ENCODE data around the gene DHFR. TPM values are rescaled to one million over a fixed set of nuclear protein-coding genes. Genes with fewer than 3 reads are reported as not detected.

The DHFR gene
- total and polyA plus RNA-seq, 12 donors: 4.1 to 19.6 (median 9.9) TPM

- intact Hi-C loops (cut with DNase I): no loop called here
- no peaks in the 10 kb centered on the region for H3K4me1 ChIP-seq
- DNase-seq: no peak
Observed at GRCh38 chr5:80615266-80615914, 39.4 kb downstream of the DHFR start.

DNA sequence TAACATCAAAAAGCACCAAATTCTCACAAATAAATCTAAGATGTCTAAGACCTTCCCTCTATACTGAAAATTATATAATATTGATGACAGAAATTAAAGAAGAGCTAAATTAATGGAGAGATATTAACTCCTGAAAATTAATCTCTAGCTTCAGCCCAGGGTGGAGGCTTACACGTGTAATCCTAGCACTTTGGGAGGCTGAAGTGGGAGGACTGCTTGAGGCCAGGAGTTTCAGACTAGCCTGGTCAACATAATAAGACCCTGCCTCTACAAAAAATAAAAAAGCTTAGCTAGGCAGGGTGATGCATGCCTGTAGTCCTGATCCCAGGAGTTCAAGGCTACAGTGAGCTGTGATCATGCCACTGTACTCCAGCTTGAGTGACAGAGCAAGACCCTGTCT lies 45.1 kb downstream of the DHFR start:
- DNase-seq: no peak
- H3K27ac ChIP-seq: no peak overlapping the region
- no peaks in the 10 kb centered on the region for H3K27me3 ChIP-seq
- no peaks in the 10 kb centered on the region for H3K4me1 ChIP-seq
- no peaks in the 10 kb centered on the region for H3K36me3 ChIP-seq
- no peak for TF ChIP-seq CTCF (IDR thresholded peaks at IDR 0.05)
- H3K4me3 ChIP-seq: no peak overlapping the region
- H3K9me3 ChIP-seq: peaks cover 0 to 21% (median 0%) of the 10 kb centered on the region in 11 donors
- intact Hi-C loops (cut with DNase I): no loop called here
- no peak for ATAC-seq
- 77 to 89% methylated on average over 1 of the region's 1 CpG for WGBS, 2 donors

More at GRCh38 chr5:80615266-80615914, 39.4 kb downstream of the DHFR start:
- Histone ChIP-seq H3K4me3 (no peak overlapping the region), H3K27ac (no peak overlapping the region), H3K36me3 (no peaks in the 10 kb centered on the region), H3K9me3 (peaks cover 0 to 4% (median 0%) of the 10 kb centered on the region in 11 donors), H3K27me3 (no peaks in the 10 kb centered on the region)
- ATAC-seq: no peak
- 80% methylated on average over 17 of the region's 17 CpGs for WGBS, 2 donors
- TF ChIP-seq CTCF (IDR thresholded peaks at IDR 0.05): no peak

DNA sequence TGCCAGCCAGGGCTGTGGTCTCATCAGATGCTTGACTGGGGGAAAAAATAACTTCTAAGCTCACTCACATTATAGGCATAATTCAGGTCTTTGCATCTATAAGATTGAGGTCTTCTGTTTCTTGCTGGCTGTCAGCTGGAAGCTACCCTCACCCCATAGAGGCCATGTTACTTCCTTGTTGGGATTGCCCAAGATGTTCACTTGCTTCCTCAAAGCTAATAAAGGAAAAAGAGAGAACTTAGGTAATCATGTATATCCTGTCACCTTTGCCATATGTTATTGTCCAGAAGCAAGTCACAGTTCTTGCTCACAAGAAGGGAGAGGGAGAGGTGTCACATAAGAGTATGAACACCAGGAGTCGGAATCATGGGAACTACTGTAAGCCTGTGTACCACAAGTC lies 46.1 kb downstream of the DHFR start:
- DNase-seq (no peak), ATAC-seq (no peak)
- 96 to 97% methylated on average over 1 of the region's 1 CpG for WGBS, 2 donors
- Histone ChIP-seq H3K36me3 (no peaks in the 10 kb centered on the region), H3K9me3 (peaks cover 0 to 21% (median 0%) of the 10 kb centered on the region in 11 donors), H3K27me3 (no peaks in the 10 kb centered on the region), H3K27ac (no peak overlapping the region), H3K4me1 (no peaks in the 10 kb centered on the region), H3K4me3 (no peak overlapping the region)
- TF ChIP-seq CTCF (IDR thresholded peaks at IDR 0.05): no peak
- intact Hi-C loops (cut with DNase I): no loop called here

GRCh38 chr5:80607832-80608231 lies 47.0 kb downstream of the DHFR start:
- Histone ChIP-seq H3K36me3 (no peaks in the 10 kb centered on the region), H3K4me3 (no peak overlapping the region), H3K27ac (no peak overlapping the region), H3K27me3 (no peaks in the 10 kb centered on the region), H3K4me1 (no peaks in the 10 kb centered on the region), H3K9me3 (peaks cover 0 to 21% (median 0%) of the 10 kb centered on the region in 11 donors)
- no peak for TF ChIP-seq CTCF (IDR thresholded peaks at IDR 0.05)
- intact Hi-C loops (cut with DNase I): no loop called here
- DNase-seq (no peak), ATAC-seq (no peak)

Measured in heart right ventricle (tissue), 16 donors.